Fibroblast of upper back skin (primary cell): Measurements from ENCODE around the gene CABP1.
"Not testable (repeated sequence)": the region's sequence is repeated elsewhere in the genome, so short reads cannot be mapped to it uniquely, and the experiment has no call there.

Experiments used
- DNase-seq: peaks from one replicate; pipeline ENCODE4 v3.0.0-alpha.2; 2013

The CABP1 gene

GRCh38 chr12:120639771-120640721 is at the start of gene CABP1:
Gene CABP1 (plus strand): TSS chr12:120640626. CDS start chr12:120640686, 60 bp downstream.
- DNase-seq, result no peak

GRCh38 chr12:120590741-120591407 is 49.6 kb upstream of the CABP1 start:
- DNase-seq, result no peak

- no peak for DNase-seq
Observed at GRCh38 chr12:120592121-120593049, 48.0 kb upstream of the CABP1 start.

- no peak for DNase-seq
Observed at GRCh38 chr12:120596901-120597300, 43.5 kb upstream of the CABP1 start.

- DNase-seq, result no peak
Observed at GRCh38 chr12:120597861-120598260, 42.6 kb upstream of the CABP1 start.

- DNase-seq, result peak; percentile 11
Observed at GRCh38 chr12:120598674-120599463, 41.6 kb upstream of the CABP1 start.

- DNase-seq, result no peak
Observed at GRCh38 chr12:120599672-120600552, 40.5 kb upstream of the CABP1 start.

- DNase-seq, result not testable (repeated sequence)
Observed at GRCh38 chr12:120602416-120602815, 38.0 kb upstream of the CABP1 start.

- DNase-seq, result no peak
Observed at GRCh38 chr12:120610560-120610959, 29.9 kb upstream of the CABP1 start.

GRCh38 chr12:120611534-120611933 is 28.9 kb upstream of the CABP1 start:
- not testable (repeated sequence) for DNase-seq

GRCh38 chr12:120614848-120615247 is 25.6 kb upstream of the CABP1 start:
- DNase-seq, result no peak

GRCh38 chr12:120617193-120617592 is 23.2 kb upstream of the CABP1 start:
- not testable (repeated sequence) for DNase-seq

GRCh38 chr12:120617767-120618166 is 22.7 kb upstream of the CABP1 start:
- DNase-seq, result not testable (repeated sequence)

GRCh38 chr12:120618954-120619615 is 21.3 kb upstream of the CABP1 start:
- no peak for DNase-seq

- no peak for DNase-seq
Observed at GRCh38 chr12:120620624-120621023, 19.8 kb upstream of the CABP1 start.

GRCh38 chr12:120625557-120626419 is 14.6 kb upstream of the CABP1 start:
- DNase-seq, result no peak

GRCh38 chr12:120628919-120629318 is 11.5 kb upstream of the CABP1 start:
- DNase-seq, result no peak

GRCh38 chr12:120630104-120630892 is 10.1 kb upstream of the CABP1 start:
- no peak for DNase-seq
